NB4 (cell line): ENCODE measurements around the gene PHKB.

ENCODE experiments used
- POLR2A ChIP-seq: IDR thresholded peaks from 2 replicates; pipeline ENCODE4 v1.6.1; 2011; ENCODE audit warnings: mild to moderate bottlenecking; ENCODE audit not compliant: insufficient read length; ENCODE audit errors: extremely low read depth
- TF ChIP-seq, protein P1 (sequence below): IDR thresholded peaks from one replicate; pipeline ENCODE4 v1.5.1; 2012; ENCODE audit warnings: low read depth, low read length

DNA sequence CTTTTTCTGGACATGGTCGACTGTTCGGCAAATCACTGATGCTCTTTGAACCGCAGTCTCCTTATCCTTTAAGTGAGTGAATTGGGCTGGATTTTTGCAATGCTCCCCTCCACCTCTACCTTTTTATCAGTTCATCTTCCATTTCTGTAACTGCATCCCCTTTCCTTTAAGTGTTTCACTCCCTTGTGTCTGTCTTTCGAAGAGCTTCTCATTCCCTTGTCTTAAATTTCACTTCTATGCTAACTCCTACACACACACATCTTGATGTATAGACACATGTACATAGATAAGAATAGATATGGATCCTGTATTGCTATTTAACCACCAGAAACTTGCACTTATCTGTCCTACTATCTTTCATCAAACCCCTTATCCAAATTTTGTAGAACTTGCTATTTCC, 250.7 kb downstream of the PHKB start:
- TF ChIP-seq, protein P1, sequence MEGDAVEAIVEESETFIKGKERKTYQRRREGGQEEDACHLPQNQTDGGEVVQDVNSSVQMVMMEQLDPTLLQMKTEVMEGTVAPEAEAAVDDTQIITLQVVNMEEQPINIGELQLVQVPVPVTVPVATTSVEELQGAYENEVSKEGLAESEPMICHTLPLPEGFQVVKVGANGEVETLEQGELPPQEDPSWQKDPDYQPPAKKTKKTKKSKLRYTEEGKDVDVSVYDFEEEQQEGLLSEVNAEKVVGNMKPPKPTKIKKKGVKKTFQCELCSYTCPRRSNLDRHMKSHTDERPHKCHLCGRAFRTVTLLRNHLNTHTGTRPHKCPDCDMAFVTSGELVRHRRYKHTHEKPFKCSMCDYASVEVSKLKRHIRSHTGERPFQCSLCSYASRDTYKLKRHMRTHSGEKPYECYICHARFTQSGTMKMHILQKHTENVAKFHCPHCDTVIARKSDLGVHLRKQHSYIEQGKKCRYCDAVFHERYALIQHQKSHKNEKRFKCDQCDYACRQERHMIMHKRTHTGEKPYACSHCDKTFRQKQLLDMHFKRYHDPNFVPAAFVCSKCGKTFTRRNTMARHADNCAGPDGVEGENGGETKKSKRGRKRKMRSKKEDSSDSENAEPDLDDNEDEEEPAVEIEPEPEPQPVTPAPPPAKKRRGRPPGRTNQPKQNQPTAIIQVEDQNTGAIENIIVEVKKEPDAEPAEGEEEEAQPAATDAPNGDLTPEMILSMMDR, result no peak
- TF ChIP-seq POLR2A, result no peak
